ENCODE measurements around the gene ZNF691.

DNA sequence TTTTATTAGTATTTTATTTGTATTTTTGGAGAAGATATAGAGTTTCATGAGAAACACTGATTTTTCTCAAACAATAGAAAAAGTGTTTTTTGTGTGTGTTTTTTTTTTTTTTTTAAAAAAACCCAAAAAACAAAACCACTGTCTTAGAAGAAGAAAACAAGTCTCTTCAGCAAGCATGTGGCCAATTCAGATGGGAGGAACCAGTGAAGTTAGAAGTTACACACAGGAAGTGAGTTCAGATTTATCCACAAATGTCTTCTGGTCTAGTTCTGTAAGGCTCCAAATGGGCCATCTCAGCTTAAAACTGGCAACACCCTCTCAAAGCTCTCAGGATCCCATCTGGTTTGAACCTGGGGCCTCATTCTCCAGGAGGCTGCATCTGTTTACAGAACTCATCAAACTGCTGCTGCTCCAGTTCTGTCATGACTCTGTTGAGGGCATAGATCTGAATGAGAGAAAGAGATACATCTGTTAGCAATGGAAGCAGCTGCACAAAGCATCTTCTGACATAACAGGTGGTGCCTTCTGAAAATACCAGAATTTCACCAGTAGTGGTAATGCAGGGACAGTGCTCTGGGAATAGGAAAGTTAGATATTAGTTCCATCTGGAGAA, 39.3 kb upstream of the ZNF691 start:
- TF ChIP-seq, protein P1, sequence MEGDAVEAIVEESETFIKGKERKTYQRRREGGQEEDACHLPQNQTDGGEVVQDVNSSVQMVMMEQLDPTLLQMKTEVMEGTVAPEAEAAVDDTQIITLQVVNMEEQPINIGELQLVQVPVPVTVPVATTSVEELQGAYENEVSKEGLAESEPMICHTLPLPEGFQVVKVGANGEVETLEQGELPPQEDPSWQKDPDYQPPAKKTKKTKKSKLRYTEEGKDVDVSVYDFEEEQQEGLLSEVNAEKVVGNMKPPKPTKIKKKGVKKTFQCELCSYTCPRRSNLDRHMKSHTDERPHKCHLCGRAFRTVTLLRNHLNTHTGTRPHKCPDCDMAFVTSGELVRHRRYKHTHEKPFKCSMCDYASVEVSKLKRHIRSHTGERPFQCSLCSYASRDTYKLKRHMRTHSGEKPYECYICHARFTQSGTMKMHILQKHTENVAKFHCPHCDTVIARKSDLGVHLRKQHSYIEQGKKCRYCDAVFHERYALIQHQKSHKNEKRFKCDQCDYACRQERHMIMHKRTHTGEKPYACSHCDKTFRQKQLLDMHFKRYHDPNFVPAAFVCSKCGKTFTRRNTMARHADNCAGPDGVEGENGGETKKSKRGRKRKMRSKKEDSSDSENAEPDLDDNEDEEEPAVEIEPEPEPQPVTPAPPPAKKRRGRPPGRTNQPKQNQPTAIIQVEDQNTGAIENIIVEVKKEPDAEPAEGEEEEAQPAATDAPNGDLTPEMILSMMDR (IDR thresholded peaks at IDR 0.05): no peak
- no peak for TF ChIP-seq POLR2A (IDR thresholded peaks at IDR 0.05; ENCODE audit: low read depth)

Data from esophagus muscularis mucosa (tissue), 3 donors.